ENCODE data around the gene MRPL34.
"Not testable (repeated sequence)": the region's sequence is repeated elsewhere in the genome, so short reads cannot be mapped to it uniquely, and the experiment has no call there.

The MRPL34 gene

DNA sequence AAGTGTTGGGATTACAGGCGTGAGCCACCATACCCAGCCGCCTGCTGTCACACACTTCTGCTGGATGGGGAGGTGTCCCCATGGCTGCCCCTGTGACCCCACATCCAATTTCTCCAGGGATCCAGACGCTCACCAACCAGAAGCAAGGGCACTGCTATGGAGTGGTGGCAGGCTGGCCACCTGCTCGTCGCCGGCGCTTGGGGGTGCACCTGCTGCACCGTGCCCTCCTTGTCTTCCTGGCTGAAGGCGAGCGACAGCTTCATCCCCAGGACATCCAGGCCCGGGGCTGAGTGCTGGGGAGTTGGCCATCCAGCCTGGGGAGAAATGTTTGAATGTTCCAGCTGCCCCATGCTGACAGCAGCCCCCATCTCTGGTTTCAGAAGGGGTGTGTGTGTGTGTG lies 19.4 kb upstream of the MRPL34 start:
- DNase-seq = no peak

DNA sequence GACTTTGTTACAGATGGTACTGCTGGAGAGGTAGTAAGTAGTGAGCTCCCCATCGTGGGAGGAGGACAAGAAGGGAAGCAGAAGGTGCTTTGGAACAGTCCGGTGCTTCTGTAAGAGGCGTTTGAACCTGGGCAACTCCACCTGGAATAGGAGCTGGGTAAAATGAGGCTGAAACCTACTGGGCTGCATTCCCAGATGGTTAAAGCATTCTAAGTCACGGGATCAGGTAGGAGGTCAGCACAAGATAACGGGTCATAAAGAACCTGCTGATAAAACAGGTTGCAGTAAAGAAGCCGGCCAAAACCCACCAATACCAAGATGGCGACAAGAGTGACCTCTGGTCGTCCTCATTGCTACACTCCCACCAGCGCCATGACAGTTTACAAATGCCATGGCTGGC lies 18.9 kb upstream of the MRPL34 start:
- no peak for DNase-seq

- no peak for DNase-seq
Measured at GRCh38 chr19:17289489-17289888, 16.2 kb upstream of the MRPL34 start.

DNA sequence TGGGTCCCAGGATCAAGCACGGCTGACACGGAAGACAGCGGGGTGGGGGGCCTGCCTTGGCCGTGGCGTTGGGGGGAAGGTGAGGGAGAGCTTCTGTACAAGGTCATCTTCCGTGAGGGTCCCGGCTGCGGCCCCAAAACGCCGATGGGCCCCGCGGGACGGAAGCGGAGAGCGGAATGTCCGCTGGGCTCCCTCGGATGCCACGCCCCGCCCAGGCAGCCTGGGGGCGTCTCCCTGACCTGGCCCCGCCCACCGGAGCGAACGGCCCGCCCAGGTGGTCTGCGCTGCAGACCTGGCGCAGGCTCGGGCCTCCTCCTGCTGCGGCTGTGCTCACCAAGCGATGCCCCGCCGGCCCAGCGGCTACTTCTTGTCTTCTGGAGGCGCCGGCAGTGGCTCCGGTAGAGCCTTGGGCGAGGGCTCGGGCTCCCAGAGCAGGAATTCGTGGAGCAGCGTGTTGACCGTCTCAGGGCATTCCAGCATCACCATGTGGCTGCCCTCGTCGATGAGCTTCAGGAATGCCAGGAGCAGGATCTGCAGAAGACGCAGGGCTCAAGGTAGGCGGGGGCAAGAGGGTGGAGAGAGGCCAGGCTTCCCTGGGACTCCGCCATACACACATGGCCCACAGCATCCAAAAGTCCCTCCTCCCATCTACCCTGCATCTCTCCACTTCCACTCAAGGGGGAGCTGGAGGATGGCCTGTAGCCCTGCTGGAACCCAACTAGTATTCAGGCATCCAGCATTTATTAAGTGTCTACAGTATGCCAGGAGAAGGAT lies 13.2 kb upstream of the MRPL34 start:
- DNase-seq = peak; percentile 77

- DNase-seq = no peak
Measured at GRCh38 chr19:17293605-17294004, 12.1 kb upstream of the MRPL34 start.

- no peak for DNase-seq
Measured at GRCh38 chr19:17294051-17294891, 11.4 kb upstream of the MRPL34 start.

DNA sequence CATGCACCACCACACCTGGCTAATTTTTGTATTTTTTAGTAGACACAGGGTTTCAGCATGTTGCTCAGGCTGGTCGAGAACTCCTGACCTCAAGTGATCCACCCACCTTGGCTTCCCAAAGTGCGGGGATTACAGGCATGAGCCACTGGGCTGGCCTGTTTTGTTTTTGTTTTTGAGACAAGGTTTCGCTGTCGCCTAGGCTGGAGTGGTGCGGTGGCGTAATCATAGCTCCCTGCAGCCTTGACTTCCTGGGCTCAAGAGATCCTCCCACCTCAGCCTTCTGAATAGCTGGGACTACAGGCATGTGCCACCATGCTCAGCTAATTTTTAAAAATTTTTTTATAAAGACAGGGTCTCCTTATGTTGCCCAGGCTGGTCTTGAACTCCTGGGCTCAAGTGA lies 10.1 kb upstream of the MRPL34 start:
- not testable (repeated sequence) for DNase-seq

DNA sequence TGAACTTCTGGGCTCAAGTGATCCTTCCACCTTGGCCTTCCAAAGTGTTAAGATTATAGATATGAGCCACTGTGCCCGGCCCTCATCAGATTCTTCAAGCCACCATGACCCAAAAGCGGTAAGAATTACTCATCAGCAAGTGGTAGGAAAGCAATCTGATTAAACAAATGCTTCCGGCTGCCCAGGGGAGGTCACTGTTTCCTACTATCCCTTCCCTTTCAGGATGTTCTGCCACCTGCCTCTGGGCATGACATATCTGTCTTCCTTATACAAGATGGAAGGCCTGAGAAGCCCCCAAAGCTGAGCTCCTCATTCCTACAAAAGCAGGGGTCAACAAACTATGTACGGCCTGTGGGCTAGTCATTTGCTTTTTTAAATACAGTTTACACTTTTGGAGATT lies 9.4 kb upstream of the MRPL34 start:
- no peak for DNase-seq

DNA sequence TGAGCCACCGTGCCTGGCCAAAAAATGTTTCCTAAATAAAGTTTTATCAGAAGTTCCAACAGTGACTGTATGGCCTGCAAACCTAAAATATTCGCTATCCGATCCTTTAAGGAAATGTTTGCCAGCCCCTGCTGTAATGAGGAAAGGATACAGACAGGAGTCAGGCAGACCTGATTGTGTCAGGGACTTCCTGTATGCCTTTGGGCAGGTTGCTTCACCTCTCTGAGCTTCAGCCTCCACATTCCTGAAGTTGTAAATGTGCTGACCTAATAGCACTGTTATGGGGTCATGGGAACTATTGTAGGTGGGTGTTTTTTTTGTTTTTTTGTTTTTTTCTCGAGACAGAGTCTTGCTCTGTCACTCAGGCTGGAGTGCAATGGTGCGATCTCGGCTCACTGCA lies 8.7 kb upstream of the MRPL34 start:
- no peak for DNase-seq

DNA sequence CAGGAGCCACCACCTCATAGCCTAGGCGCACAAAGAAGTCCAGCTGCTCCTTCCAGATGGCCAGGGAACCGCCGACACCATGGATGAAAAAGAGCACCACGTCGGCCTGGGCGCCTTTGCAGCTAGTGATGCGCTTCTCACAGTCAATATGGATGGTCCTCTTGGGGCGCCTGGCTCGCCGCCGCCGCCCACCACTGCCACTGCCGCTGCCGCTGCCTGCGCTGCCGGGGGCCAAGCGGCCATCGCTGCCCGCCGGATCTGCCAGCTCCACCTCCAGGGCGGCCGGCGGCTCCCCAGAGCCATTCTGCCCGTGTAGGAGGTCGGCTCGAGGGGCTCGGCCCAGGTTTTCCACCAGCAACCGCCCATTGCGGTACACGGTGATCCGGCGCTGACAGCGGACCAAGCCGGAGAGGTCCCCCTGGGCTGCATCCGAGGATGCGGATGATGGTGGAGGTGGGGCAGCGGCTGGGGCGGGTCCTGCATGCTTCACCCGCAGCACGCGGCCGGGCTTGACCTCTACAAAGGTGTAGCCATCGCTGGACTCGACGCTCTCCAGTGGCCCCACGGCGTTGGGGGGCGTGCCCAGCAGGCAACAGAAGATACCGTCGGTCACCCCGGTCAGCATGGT lies 4.6 kb upstream of the MRPL34 start:
- no peak for DNase-seq

GRCh38 chr19:17302391-17303166 lies 3.1 kb upstream of the MRPL34 start:
- DNase-seq = no peak

DNA sequence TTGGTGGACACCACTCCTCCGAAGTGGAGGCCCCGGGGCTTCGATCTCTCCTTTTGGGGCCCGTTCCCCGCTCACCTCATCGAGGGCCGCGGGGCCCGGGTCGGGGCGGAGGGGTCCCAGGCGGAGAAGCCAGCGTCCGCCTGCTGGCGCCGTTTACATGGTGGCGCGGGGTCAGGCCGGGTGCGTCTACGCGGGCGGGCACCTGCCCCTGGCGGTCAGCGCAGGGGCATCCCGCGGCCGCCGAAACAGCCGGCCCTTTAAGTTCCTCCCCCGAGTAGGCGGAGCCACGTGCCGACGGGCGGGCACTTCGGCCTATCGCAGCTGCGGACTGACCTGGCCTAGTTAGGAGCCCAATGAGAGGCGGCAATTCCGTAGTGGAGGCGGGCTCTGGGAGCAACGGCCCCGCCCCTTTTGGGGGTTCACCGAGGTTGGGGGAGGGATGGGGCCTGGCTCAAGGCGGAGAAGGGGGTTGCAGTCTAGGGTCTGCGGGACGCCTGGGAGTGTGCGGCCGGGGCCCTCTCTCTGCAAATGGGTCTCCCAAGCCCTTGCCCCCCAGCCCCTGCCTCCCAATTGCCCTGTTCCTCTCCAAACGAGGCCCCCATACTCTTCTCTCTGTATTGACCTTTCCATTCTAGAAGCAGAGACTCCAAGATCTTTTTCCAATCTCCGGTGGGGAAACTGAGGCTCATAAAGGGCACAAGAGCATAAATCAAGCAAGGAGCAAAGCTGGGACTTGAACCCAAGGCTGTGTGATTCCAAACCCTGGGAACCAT lies 2.3 kb upstream of the MRPL34 start, which contains the start of gene ABHD8:
Gene ABHD8, minus strand, starts transcription at position 259 of the 773 bp plus-strand sequence. CDS start 1,809 bp downstream, outside the sequence.
- peak; percentile 92 for DNase-seq

DNA sequence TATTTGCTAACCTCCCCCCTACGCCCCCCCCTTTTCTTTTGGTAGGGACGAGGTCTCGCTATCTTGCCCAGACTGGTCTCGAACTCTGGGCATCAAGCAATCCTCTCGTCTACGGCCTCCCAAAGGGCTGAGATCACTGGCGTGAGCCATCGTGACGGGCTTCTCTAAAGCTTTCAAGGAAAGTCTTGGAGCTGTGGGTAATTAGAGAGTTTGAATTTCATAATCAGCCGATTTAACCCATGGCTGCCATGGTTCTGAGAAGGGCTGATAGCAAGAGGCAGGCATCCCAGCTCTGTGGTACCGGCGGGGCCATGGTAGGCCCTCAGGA lies 1.8 kb upstream of the MRPL34 start:
- no peak for DNase-seq

- DNase-seq = no peak
Measured at GRCh38 chr19:17304386-17305215, 1.1 kb upstream of the MRPL34 start.

- DNase-seq = no peak
Measured at GRCh38 chr19:17305216-17305516, 506 bp upstream of the MRPL34 start.

DNA sequence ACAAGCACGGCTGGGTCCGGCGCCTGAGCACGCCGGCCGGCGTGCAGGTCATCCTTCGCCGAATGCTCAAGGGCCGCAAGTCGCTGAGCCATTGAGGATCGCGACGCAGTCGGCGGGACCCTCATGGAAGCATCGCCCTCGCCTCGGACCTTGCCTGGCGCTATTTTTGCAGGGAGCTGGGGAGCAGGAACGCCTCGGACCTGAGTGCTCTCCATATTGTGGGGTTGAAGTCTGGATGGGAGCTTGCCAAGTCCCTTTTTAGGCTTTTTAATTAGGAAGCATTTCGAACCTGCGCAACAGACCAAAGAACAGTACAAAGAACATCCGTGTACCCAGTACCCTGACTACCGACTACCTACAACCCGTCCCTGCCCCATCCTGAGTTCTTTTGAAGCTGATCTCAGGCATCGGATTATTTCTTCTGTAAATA lies 628 bp downstream of the MRPL34 start:
- no peak for DNase-seq

- no peak for DNase-seq
Measured at GRCh38 chr19:17307876-17308377, 2.3 kb downstream of the MRPL34 start.

DNA sequence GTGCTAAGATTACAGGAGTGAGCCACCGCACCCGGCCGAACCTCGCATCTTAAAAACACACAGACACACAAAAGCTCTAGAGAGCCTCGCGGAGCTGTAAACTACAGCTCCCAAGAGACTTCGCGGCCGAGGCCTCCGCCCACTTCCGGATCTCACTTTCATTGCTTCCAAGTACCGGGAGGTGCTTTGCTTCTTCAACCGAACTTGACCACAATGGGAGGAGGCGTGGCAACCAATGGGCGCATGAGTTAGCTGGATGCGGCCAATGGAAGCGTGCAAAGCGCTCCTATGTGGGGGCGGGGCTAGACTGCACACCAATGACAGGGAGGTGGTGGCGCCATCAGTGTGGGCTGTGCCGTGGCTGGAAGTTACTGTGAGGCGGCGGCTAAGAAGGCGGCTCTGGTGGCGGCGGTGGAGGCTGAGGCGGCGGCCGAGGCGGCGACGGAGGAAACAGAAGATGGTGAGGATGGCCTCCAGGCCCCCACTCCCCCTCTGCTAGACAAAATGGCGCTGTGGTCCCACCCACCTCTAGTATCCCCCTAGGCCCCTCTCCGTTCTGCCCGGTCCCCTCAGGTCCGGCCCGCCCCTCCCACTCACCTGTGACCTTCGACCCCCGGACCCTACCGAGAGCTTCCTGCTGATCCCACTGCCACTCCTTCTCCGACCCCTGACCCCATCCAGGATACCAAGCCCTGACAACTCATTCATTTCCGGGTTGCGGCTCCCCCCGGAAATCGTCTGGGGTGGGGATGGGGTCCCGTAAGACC lies 3.7 kb downstream of the MRPL34 start, which contains the start of gene DDA1:
Gene DDA1, plus strand, starts transcription at position 366 of the 767 bp plus-strand sequence. Its CDS starts 92 bp downstream, at position 458.
- peak; percentile 99 for DNase-seq

GRCh38 chr19:17309965-17310461 lies 4.3 kb downstream of the MRPL34 start:
- no peak for DNase-seq
